Activated CD4-positive, alpha-beta T cell treated with anti-CD3 and anti-CD28 coated beads for 36 hours (primary cell): ENCODE results near the gene BACE2. TPM values are rescaled to one million over a fixed set of nuclear protein-coding genes. Genes with fewer than 3 reads are reported as not detected.

ENCODE experiments used
- ATAC-seq: fragments of 200-7000 bp; cut with Tn5 transposase; one replicate; pipeline ENCODE4 v1.10.0; 2021; ENCODE audit warnings: mild to moderate bottlenecking, moderate library complexity
- CTCF ChIA-PET: fragments of 350-600 bp; sonication (Branson Sonifier 250); formaldehyde crosslinking; loops from one replicate; lab custom pipeline; 2021; ENCODE audit warnings: antibody characterized with exemption; lab: Charles Lee
- POLR2A ChIA-PET: fragments of 350-600 bp; sonication (Branson Sonifier 250); formaldehyde crosslinking; loops from one replicate; lab custom pipeline; 2021; ENCODE audit warnings: antibody characterized with exemption, inconsistent platforms; lab: Charles Lee
- DNase-seq: peaks from one replicate; pipeline ENCODE4 v3.0.0-alpha.2; 2020
- H3K27ac Mint-ChIP-seq: one replicate; pipeline ENCODE4 v1.8.0; 2021; ENCODE audit warnings: mixed read lengths
- H3K27me3 Mint-ChIP-seq: one replicate; pipeline ENCODE4 v1.8.0; 2021; ENCODE audit warnings: mixed read lengths
- H3K36me3 Mint-ChIP-seq: one replicate; pipeline ENCODE4 v1.8.0; 2021; ENCODE audit warnings: low read depth, mixed read lengths
- H3K4me1 Mint-ChIP-seq: one replicate; pipeline ENCODE4 v1.8.0; 2021; ENCODE audit warnings: mixed read lengths
- H3K4me3 Mint-ChIP-seq: one replicate; pipeline ENCODE4 v1.8.0; 2021; ENCODE audit warnings: mild to moderate bottlenecking, moderate library complexity, mixed read lengths
- H3K9me3 Mint-ChIP-seq: one replicate; pipeline ENCODE4 v1.8.0; 2021; ENCODE audit warnings: low read depth, mixed read lengths
- intact Hi-C, 2 experiments: fragments of 100-400 bp; cut with DNase I in 1 of 2; cut with micrococcal nuclease in 1 of 2; formaldehyde crosslinking; loops; one replicate each; pipeline versions ENCODE4 v1.14.2 to v1.15.1; 2022 to 2024; cut with DNase I, micrococcal nuclease
- total RNA-seq, 2 experiments: library from RNA; stranded (reverse); gene quantifications; one replicate each; pipeline ENCODE4 v1.2.3, GENCODE V29; 2021

The BACE2 gene
- total RNA-seq, 2 experiments from 2014 or later, result 0.25 to 0.50 TPM

DNA sequence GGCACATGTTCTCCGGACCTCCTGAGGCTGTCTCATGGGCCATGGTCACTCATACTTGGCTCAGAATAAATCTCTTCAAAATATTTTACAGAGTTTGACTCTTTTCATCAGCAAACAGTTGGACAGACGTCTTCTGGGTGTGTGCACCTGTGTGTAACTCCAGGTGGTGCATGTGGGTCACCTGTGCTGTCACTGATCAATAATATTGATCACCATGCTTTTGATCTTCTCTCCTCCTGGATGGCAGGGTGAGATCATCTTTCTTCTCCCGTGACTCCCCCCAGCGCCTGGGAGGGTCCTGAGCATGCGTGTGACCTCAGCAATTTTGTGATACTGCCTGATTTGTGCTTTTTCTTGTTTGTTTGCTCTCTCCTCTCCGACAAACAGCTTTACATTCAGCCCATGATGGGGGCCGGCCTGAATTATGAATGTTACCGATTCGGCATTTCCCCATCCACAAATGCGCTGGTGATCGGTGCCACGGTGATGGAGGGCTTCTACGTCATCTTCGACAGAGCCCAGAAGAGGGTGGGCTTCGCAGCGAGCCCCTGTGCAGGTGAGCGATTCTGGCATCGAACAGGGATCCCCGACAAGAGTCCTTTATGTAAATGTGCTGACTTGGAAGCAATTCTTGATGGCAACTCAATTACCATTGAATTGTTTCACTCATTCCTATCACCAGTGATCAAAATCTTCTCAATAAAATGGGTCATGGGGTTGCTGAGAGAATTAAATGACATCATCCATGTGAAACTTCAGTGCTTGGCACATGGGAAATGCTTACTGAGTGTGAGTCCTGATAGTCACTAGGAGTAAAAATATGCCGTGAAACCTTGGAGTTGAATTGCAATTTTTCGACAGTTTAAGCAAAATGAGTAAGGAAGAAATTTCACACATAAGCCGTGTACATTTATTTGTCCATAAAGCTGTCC is 89.1 kb downstream of the BACE2 start:
- Mint-ChIP-seq H3K4me3 (no peak overlapping the region), H3K27ac (no peak overlapping the region), H3K9me3 (peaks cover 7% of the 10 kb centered on the region), H3K36me3 (no peaks in the 10 kb centered on the region), H3K4me1 (no peaks in the 10 kb centered on the region), H3K27me3 (peaks cover 8% of the 10 kb centered on the region)
- DNase-seq, result no peak
- ATAC-seq, result no peak
- ChIA-PET POLR2A (no interaction called here), CTCF (no interaction called here)
- intact Hi-C loops, result no loop called here

DNA sequence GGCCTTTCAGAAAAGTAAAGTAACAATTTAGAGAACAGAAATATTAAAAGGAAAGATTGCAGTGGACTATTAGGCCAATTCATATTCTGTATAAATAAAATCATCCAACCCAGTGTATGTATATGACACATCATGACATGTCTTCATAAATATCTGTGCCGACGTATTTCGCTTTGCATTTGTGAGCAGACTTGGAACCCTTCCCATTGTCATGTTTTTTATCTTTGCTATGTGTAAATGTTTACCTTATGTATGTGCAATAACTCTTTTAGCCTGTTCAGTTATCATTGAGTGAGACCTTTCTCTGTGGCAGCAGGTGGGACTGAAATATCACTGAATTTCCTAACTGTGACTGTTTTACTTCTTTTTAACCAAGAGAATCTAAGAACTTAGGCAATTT is 90.7 kb downstream of the BACE2 start:
- CTCF ChIA-PET, result interaction anchor here (1.2 kb wide), 1 partner anchor 25 kb away, joined by 5 read pairs; no protein-coding TSS in a partner anchor
- POLR2A ChIA-PET, result no interaction called here
- Mint-ChIP-seq H3K4me3 (no peak overlapping the region), H3K36me3 (no peaks in the 10 kb centered on the region), H3K27me3 (peaks cover 8% of the 10 kb centered on the region), H3K9me3 (peaks cover 7% of the 10 kb centered on the region), H3K27ac (no peak overlapping the region), H3K4me1 (no peaks in the 10 kb centered on the region)
- intact Hi-C loops, result no loop called here
- DNase-seq, result no peak
- no peak for ATAC-seq

DNA sequence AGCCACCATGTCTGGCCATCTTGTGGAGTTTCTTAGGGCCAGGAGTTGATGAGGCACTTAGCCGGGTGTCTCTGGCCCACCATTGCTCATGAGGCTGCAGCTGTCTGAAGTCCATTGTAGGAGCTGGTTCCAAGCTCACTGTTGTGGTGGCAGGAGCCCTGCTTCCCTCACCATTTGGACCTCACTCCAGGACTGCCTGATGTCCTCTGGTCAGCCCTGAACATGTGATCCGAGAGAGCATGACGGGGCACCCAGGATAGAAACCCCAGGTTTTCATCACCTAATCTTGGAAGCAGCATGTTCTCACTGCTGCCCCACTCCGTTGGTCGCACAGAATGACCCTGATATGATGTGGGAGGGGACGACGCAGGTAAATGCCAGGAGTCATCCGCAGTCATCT is 92.5 kb downstream of the BACE2 start:
- no peaks in the 10 kb centered on the region for H3K36me3 Mint-ChIP-seq
- DNase-seq, result no peak
- ChIA-PET CTCF (interaction anchor here (0.8 to 2.0 kb wide), 2 partner anchors 23 to 225 kb away, joined by 3 to 6 read pairs; no protein-coding TSS in a partner anchor), POLR2A (no interaction called here)
- intact Hi-C loops, result no loop called here
- no peak for ATAC-seq
- H3K9me3 Mint-ChIP-seq, result peaks cover 7% of the 10 kb centered on the region
- no peaks in the 10 kb centered on the region for H3K4me1 Mint-ChIP-seq
- peaks cover 17% of the 10 kb centered on the region for H3K27me3 Mint-ChIP-seq
- H3K4me3 Mint-ChIP-seq, result no peak overlapping the region
- H3K27ac Mint-ChIP-seq, result no peak overlapping the region

DNA sequence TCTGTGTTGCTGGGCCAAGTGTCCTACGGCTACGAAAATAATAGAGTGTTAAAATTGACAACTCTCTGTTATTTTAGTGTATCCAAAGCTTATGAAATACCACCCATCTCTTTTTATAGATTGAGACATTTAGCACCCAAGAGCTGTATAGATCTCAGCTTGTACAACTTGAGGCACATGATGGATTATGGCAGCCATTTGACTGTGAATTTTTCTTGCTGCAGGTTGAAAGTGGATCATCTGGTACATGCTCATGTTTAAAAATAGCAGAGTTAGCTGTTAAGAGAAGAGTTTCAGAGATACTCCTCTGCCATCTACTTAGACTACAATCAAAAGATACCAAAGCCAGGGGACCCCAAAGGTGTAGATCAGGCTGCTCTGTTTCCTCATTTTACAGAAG is 99.4 kb downstream of the BACE2 start:
- peaks cover 10% of the 10 kb centered on the region for H3K9me3 Mint-ChIP-seq
- ATAC-seq (no peak), DNase-seq (no peak)
- H3K4me1 Mint-ChIP-seq, result no peaks in the 10 kb centered on the region
- H3K4me3 Mint-ChIP-seq, result no peak overlapping the region
- ChIA-PET POLR2A (no interaction called here), CTCF (interaction anchor here (1.1 kb wide), 1 partner anchor 145 kb away, joined by 3 read pairs; no protein-coding TSS in a partner anchor)
- intact Hi-C loops, result no loop called here
- H3K36me3 Mint-ChIP-seq, result no peaks in the 10 kb centered on the region
- peaks cover 14% of the 10 kb centered on the region for H3K27me3 Mint-ChIP-seq
- H3K27ac Mint-ChIP-seq, result no peak overlapping the region

DNA sequence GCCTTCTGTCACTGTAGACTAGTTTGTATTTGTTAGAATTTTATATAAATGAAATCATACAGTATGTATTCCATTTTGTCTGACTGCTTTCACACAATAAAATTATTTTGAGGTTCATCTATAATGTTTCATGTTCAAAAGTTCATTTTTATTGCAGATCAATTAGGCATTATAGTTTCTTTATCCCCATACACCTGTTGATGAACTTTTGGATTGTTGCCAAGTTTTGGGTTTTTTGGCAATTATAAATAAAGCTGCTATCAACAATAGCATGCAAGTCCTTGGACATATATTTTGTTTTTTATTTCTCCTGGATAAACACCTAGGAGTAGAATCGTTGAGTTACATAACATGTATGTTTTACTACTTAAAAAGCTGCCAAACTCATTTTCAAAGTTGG is 101.6 kb downstream of the BACE2 start:
- H3K27me3 Mint-ChIP-seq, result peaks cover 12% of the 10 kb centered on the region
- no peaks in the 10 kb centered on the region for H3K4me1 Mint-ChIP-seq
- no peak overlapping the region for H3K27ac Mint-ChIP-seq
- H3K4me3 Mint-ChIP-seq, result no peak overlapping the region
- ChIA-PET POLR2A (no interaction called here), CTCF (interaction anchor here (1.5 kb wide), 1 partner anchor 14 kb away, joined by 4 read pairs; no protein-coding TSS in a partner anchor)
- peaks cover 14% of the 10 kb centered on the region for H3K9me3 Mint-ChIP-seq
- no peak for ATAC-seq
- peaks cover 4% of the 10 kb centered on the region for H3K36me3 Mint-ChIP-seq
- intact Hi-C loops, result no loop called here
- DNase-seq, result no peak

DNA sequence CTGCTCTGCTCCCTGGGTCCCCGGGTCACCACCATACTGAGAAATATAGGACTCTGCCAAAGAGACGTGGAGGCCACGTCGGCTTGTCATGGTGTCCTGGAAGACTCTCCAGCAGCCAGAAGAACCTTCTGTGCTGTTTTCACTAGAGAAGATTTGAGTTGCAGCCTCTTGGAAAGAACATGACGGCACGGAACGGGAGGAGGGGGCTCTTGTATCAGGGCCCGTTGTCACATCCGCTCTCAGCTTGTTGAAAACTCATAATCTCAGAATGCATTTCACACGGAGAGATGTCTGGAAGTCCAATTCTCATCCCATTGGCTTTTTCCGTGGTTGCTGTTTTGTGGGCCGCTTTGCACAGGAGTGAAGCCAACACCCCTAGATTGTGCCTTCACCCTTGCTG is 109.2 kb downstream of the BACE2 start:
- intact Hi-C loops, result no loop called here
- no peak overlapping the region for H3K4me3 Mint-ChIP-seq
- H3K4me1 Mint-ChIP-seq, result no peaks in the 10 kb centered on the region
- H3K27ac Mint-ChIP-seq, result no peak overlapping the region
- H3K27me3 Mint-ChIP-seq, result peaks cover 17% of the 10 kb centered on the region
- ATAC-seq (no peak), DNase-seq (no peak)
- H3K9me3 Mint-ChIP-seq, result peaks cover 8% of the 10 kb centered on the region
- peaks cover 4% of the 10 kb centered on the region for H3K36me3 Mint-ChIP-seq
- ChIA-PET POLR2A (no interaction called here), CTCF (no interaction called here)

DNA sequence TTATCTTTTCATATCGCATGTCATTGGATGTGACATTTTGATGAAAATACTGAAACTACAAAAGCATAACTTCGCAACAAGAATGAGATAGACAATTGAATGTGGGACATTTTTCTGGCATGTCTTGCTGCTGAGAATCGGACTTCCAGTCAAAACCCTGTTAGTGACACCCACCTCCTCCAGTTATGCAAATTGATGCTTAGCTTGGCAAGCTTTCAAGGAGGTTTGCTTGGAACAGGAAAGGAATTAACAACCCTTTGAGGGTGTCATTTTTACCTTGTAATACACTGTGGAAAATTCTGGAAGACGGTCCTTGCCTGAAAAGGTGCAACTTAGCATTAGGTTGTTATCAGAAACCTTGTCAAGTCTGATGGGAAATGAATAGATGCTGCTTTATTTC is 109.9 kb downstream of the BACE2 start:
- no peak overlapping the region for H3K27ac Mint-ChIP-seq
- DNase-seq (no peak), ATAC-seq (no peak)
- peaks cover 1% of the 10 kb centered on the region for H3K9me3 Mint-ChIP-seq
- H3K4me3 Mint-ChIP-seq, result no peak overlapping the region
- H3K4me1 Mint-ChIP-seq, result no peaks in the 10 kb centered on the region
- intact Hi-C loops, result no loop called here
- H3K27me3 Mint-ChIP-seq, result peaks cover 17% of the 10 kb centered on the region
- ChIA-PET CTCF (no interaction called here), POLR2A (no interaction called here)
- H3K36me3 Mint-ChIP-seq, result peaks cover 1% of the 10 kb centered on the region

DNA sequence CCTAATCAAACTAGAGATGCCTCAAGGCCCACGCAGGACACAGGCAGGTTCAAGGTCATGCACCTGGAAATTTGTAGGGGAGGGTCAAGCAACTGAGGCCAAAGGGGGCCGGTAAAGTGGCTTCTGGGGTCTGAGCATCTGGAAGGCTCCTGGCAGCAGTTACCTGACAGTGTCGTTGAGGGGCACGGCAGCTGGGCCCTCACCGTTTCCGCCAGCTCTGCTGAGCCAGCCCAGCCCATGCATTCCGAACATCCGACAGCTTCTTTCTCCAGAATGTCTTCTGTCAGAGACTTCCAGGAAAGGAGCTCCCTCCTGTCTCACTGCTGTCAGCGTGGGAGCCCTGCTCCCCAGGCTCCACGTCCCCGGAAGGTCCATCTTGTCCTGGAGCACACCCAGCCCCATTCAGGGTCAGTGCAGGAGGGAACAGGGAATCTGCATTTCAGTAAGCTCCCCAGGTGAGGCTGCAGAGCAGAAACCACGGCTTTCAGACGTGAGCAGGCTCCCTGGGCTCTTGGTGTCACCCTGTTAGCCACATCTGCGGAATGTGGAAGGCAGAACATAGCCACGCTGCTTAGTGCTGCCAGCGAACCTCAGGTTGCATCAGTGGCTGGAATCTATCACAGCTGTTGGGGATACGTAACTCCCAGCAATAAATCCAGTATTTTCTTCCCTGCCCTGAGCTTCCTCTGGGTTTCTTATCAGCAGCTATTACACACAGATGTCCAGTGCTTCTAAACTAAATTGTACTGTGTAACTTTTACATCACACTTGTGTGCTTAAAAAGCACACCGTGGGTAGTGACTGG is 112.4 kb downstream of the BACE2 start:
- Mint-ChIP-seq H3K9me3 (no peaks in the 10 kb centered on the region), H3K27ac (no peak overlapping the region), H3K27me3 (peaks cover 19% of the 10 kb centered on the region), H3K4me1 (no peaks in the 10 kb centered on the region), H3K4me3 (no peak overlapping the region), H3K36me3 (no peaks in the 10 kb centered on the region)
- intact Hi-C loops, result loop anchor here (5.0 to 10.0 kb wide), 4 partner anchors 97 to 837 kb away; no protein-coding TSS in a partner anchor
- ChIA-PET CTCF (interaction anchor here (0.5 to 0.9 kb wide), 2 partner anchors 9 to 162 kb away, joined by 4 read pairs; no protein-coding TSS in a partner anchor), POLR2A (no interaction called here)
- DNase-seq (no peak), ATAC-seq (no peak)

DNA sequence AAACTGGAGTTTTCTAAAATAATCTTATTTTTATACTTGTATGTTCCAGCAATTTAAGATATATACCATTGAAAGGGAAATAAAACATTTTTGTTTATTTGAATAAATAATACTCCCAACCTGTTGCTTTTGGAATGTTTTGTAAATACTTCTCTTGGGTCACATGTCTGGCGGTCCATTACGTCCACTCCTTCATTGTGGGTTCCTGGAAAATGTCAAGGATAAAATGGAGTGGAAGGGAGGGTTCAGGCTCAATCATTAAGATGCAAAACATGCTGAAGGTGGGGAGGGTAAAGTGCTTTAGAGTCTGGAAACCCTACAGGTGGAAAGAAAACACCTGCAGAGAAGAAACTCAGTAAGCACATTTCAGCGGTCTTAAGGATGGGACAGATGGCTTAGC is 114.5 kb downstream of the BACE2 start:
- H3K9me3 Mint-ChIP-seq, result no peaks in the 10 kb centered on the region
- intact Hi-C loops, result loop anchor here (2.0 to 10.0 kb wide), 5 partner anchors 92 to 835 kb away; no protein-coding TSS in a partner anchor
- H3K36me3 Mint-ChIP-seq, result no peaks in the 10 kb centered on the region
- H3K4me1 Mint-ChIP-seq, result no peaks in the 10 kb centered on the region
- H3K4me3 Mint-ChIP-seq, result no peak overlapping the region
- POLR2A ChIA-PET, result no interaction called here
- CTCF ChIA-PET, result interaction anchor here (0.9 to 2.9 kb wide), 23 partner anchors 8 to 835 kb away, joined by 3 to 56 read pairs (median 6); no protein-coding TSS in a partner anchor
- DNase-seq (no peak), ATAC-seq (no peak)
- no peak overlapping the region for H3K27ac Mint-ChIP-seq
- H3K27me3 Mint-ChIP-seq, result peaks cover 19% of the 10 kb centered on the region

DNA sequence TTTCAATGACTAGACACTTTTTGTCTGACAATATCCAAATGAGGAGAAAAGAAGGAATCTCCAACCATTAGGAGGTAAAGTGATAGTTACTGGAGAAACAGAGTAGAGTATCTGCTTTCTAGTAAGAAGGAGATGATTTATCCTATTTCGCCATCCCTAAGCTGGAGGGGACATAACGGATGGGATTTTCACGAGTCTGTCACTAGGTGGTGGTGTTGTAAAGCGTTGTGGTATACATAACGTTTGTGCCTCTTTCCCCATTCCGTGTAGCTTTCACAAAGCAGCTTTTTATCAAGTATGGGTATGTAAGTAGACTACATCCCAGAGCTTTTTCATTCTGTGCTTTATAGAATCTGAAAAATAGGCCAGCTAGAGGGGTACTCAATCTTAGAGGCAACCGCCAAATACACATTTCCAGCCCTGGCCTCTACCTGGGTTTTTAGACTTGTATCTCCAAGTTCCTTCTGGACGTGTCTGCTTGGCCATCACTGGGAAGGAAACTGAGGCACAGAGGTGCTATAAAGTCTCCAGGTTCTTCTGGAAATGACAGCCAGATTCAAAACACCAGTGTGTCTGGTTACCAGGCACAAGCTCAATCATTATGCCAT is 115.4 kb downstream of the BACE2 start:
- Mint-ChIP-seq H3K27ac (no peak overlapping the region), H3K36me3 (no peaks in the 10 kb centered on the region), H3K4me1 (no peaks in the 10 kb centered on the region), H3K4me3 (no peak overlapping the region), H3K27me3 (peaks cover 16% of the 10 kb centered on the region), H3K9me3 (no peaks in the 10 kb centered on the region)
- ATAC-seq, result peak; percentile 95
- intact Hi-C loops, result loop anchor here (1.0 to 10.0 kb wide), 6 partner anchors 91 to 834 kb away; no protein-coding TSS in a partner anchor
- ChIA-PET CTCF (interaction anchor here (0.6 to 2.9 kb wide), 52 partner anchors 9 to 1550 kb away, joined by 3 to 56 read pairs (median 4); no protein-coding TSS in a partner anchor), POLR2A (no interaction called here)
- DNase-seq, result peak; percentile 52

DNA sequence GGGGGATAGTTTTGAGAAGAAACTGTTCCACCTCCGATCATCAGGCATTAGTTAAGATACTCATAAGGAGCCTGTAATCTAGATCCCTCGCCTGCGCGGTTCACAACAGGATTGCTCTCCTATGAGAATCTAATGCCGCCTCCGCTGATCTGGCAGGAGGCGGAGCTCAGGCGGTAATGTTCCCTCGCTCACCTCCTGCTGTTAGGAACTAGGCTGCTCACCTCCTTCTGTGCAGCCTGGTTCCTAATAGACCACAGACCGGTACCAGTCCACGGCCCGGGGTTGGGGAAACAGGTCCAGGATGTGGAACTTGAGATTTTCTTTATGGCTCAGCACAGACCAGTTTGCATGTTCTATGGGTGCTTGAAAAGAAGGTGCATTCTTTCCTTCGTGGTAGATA is 121.5 kb downstream of the BACE2 start:
- POLR2A ChIA-PET, result no interaction called here
- Mint-ChIP-seq H3K27ac (no peak overlapping the region), H3K4me1 (peaks cover 6% of the 10 kb centered on the region), H3K36me3 (no peaks in the 10 kb centered on the region), H3K9me3 (no peaks in the 10 kb centered on the region), H3K27me3 (peaks cover 4% of the 10 kb centered on the region), H3K4me3 (no peak overlapping the region)
- no peak for DNase-seq
- CTCF ChIA-PET, result no interaction called here
- intact Hi-C loops, result loop anchor here in 1 of 2 experiments (10.0 kb wide), 1 partner anchor 485 kb away; no protein-coding TSS in a partner anchor
- no peak for ATAC-seq
